Activated T-cell treated with anti-CD3 and anti-CD28 coated beads for 24 hours (primary cell): ENCODE measurements around the gene OR6B1.

Source experiments
- DNase-seq: peaks from one replicate; pipeline ENCODE4 v3.0.0-alpha.2; 2020; ENCODE audit warnings: low read depth

OR6B1 gene

DNA sequence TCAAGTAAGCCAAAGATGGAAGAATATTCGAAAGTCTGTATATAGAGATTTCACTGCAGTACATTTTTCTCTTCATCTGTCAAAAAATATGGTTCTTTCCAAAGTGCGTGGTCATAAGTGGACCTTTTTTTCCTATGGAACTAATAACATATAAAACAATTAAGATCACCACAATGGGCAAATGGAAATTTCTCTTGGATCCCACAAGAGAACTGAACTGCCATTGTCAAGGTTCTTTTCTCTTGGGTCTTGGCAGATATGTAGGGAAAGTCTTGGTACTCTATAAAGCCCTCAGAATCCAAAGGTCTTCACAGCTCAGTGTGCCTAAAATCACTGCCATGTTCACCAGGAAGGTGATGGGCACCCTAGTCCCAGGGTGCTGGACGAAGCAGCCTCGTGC, at the start of gene OR6B1:
Gene OR6B1 (plus strand): TSS at position 301 of the 400 bp plus-strand sequence. CDS start 3,677 bp downstream, outside the sequence.
- DNase-seq = no peak

DNA sequence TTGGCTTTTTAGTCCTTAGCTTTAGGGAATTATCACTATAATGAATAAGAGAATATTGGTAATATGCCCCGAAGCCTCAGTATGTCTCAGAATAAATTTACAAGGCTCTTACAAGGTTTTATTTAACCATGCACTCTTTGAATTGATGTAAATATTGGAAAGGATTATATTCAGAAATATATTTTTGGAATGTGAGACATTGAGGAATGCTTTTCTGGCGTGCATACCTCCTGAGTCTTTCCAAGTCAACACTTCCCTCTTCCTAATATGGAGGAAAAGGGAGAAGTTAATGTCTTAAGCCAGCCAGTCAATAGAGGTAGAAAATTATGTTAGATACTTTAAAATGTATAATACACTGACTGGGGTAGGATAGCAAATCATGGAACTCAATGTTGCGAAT, 46.7 kb upstream of the OR6B1 start:
- no peak for DNase-seq

DNA sequence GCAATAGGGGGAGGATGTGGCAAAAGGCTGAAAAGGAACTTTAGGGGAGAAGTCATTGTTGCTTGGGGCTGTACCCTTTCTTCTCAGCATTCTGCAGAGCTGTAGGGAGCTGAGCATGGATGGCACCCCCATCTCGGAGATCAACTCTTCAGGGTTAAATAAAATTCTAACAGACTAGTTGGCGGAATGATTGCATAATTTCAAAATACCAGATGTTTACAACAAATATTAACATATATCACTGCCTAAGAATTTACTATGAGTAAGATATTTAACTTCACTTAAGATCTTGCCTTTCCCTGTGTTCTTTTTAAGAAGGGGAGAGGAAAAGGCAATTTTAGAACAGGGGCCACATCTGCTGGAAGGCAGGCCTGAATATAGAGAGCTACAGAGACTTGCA, 46.0 kb upstream of the OR6B1 start:
- no peak for DNase-seq

DNA sequence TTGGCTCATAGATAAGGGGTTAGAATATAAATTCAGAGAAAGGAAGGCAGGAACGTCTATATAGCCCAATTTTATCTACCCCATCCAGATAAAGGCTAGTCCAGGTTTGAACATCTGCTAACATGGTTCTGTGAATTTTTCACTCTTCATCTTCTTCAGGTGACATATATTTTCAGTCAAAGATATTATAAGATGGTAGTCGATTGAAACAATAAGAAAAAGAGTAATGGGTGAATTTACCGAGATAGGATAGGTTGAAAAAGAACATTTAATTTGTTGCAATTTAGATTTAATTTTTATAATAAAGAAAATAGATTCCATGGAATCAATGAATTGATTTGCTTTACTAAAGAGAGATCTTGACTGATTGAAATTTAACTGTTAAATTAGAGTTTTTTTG, 45.6 kb upstream of the OR6B1 start, which contains the start of gene OR2F1:
Gene OR2F1 (plus strand): TSS at position 301 of the 400 bp plus-strand sequence. CDS start 5,127 bp downstream, outside the sequence.
- no peak for DNase-seq

DNA sequence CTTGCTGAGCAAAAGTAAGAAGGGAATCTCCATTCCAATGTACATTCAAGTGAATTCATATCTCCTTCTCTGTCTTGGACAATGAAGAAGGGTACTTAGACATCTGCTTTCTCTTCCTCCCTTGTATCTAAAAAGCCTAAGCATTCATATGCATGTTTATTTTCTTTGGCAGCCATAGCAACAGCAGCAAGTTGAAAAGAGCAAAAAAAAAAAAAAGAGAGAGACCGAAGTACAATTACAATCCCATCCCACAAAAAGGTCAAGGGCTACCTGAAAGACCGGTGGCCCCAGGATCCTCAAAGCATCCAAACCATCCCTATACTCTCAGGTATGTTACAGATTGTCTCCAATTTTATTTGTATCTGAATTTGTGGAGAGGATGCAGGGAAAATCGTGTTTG, 41.3 kb upstream of the OR6B1 start:
- no peak for DNase-seq

DNA sequence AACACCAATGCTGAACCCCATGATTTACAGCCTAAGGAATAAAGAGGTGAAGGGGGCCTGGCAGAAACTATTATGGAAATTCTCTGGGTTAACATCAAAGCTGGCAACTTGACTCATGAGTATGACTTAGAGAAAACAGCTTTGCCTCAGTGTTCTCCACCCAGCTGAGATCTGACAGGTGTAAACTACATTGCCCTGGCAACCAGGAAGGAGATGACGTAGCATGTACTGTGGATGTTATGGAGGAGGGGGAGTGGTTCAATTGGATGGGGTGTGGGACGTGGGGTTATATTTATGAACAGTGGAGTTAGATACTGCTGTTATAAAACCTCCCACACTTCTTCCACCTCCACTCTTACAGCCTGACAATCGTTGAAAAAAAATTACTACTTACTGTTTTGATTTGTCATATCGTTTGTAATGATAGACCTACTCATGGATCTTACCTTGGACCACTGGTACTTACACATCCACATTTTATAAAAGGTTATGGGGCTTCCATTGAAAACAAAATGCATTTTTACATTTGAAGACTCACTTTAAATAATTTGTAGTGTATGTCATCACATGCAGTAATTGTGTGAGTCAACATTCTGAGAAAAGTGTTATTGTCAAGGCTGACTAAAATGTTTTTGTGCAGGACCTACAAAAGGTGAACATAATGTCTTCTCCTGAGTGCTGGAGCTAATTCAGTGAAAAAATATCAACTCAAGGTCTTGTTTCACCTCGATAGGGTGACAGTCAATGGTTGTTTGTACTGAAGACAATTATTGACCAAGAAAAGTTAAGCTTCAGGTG, 39.1 kb upstream of the OR6B1 start:
- no peak for DNase-seq

DNA sequence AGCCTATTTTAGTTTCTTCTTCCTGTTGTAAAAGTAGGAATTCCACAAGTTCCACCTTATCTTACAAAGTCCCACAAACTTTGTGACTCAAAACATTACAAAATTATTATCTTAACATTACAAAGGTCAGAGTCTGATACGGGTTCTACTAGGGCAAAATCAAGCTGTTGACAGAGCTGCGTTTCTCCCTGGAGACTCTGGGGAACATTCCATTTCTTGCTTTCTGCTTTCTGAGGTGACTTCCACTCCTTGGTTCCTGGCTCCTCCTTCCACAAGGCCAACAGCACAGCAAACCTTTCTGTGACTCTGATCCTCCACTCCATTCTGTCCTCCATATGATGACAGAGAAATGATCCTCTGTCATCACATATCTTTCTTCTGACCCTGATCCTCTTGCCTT, 34.8 kb upstream of the OR6B1 start:
- DNase-seq = no peak

DNA sequence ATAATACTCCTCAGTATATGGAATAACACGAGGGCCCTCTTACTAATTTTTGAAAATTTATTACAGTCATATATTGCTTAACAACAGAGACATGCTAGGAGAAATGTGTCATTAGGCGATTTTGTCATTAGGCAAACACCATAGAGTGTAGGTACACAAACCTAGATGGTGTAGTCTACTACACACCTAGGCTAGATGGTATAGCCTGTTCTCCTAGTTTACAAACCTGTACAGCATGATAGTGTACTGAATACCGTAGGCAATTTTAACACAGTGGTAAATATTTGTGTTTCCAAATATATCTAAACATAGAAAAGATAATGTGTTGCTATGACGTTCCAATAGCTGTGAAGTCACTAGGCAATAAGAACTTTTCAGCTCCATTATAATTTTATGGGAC, 32.7 kb upstream of the OR6B1 start:
- DNase-seq = no peak

DNA sequence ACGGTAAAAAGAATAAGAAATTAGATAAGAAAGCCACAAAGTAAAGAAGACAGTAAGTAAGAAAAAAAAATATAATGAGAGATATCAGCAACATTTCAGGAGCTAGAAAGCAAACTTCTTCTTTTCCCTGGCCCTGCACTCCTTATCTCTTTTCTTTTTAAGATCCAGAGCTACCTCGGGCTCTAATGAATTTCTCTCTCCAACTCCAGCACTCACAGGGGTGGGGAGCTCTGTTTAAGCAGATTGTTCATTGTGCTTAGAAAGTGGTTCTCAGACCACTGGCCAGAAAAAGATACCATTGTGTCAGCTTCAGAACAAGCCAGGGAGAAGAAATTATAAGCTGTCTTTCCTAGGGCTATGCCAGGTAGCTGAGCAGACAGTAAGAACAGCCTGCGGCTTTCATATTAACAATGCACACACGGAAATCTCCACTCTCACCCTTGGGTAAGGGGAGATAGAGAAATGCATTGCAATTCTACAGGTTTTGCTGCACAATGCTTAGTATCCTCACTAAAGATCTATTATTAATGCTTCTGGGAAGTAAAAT, 26.2 kb upstream of the OR6B1 start:
- no peak for DNase-seq

DNA sequence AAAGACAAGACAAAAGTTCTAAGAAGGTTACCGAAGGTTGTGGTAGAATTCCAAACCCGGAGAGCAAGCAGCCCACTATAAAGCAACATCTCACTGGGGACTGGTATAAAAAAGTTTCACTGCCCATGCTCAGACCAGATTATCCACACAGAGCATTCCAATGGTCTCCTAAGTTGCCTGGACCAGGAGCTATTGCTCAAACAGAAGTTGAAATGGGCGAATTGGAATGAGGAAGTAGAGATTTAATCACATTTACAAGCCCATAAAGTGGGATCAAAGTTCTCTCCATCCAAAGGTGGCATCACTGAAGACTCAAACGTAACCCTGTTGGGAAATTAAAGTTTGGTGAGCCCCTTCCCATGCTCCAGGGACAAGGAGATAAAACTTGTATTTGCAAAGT, 25.7 kb upstream of the OR6B1 start:
- no peak for DNase-seq

DNA sequence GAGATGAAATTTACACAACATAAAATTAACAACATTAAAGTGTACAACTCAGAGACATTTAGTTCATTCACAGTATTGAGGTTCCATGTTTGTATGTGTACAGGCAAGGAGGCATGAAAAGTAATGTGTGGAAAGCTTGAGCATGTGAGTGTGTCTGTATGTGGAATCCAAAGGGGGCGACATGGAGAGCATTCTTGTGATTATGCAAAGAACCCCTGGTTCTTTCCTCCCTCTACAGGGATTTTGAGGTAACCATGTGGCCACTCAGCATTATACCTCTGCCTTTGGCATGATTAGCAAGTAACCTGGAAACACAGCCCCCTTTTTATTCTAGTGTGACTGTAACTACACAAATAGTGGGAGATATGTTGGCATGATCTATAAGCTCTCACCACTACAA, 24.5 kb upstream of the OR6B1 start:
- no peak for DNase-seq

DNA sequence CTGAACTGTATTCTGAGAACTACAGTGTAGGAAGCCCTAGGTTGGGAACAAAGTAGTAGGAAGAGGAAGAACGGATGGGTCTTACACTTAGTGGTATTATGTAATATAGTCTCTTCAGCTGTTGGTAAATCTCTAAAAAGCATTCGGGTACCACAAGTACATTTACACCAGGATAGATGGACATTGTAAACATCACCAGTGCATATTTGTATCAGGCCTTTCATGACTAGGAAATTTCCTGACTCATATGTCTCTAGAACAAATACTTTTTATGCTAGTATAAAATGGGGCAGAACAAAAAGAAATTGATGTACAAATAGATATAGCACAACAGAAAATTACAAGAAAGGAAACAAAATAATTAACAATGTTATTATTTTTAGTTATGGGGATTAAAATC, 21.5 kb upstream of the OR6B1 start:
- DNase-seq = no peak

DNA sequence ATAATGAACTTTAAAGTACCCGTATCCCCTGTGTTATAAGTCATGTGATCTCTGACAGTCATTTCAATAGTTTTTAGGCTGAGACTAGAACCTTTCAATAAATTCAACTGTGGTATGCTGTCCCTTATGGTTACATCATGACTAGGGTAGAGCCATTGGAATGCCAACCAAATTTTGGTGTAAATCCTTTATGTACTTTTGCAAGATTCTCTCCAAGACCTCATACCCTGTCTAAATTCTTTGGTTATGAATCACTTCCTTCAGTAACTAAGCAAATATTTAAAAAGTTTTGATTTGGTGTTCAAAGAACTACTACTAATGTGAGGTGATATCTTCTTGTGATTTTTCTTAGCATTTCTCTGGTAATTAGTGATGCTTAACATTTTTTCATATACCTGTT, 20.8 kb upstream of the OR6B1 start:
- DNase-seq = no peak

DNA sequence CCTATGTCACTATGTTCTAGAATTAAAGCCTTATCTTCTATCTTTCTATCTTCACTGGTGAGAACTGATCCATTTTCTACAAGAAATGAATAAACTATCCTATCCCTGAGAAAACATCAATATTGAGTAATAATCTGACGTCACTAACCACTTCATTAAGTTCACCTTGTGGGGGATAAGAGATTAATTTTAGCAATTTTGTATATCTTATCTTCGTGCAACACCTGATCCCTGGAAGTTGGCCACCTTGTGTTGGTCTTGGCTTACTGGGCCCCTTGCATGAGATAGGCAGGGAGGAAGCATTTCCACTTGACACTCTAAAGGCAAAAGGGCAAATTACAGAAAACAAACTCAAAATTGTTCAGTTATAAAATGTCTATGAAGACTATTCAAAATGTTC, 20.1 kb upstream of the OR6B1 start:
- no peak for DNase-seq

DNA sequence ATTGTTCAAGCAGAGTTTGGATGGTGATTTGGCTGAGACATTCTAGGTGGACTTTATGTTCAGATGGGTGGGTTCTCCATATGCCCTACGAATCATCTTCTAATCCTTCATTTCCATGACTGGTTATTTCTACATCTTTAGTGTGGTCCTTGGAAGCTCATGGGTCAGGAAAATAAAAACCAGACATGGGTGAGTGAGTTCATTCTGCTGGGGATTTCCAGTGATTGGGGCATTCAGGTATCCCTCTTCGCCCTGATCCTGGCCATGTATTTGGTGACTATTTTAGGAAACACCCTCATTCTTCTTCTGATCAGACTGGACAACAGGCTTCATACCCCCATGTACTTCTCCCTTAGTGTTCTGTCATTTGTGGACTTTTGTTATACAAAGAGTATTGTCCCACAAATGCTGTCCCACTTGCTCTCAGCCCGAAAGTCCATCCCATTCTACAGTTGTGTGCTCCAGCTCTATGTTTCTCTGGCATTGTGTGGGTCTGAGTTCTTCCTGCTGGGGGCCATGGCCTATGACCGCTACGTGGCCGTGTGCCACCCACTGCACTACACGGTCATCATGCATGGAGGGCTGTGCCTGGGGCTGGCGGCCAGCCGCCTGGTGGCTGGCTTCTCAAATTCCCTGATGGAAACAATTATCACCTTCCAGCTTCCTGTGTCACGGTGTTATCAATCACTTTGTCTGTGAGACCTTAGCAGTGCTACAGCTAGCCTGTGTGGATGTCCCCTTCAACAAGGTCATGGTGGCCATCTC, 19.2 kb upstream of the OR6B1 start:
- no peak for DNase-seq

DNA sequence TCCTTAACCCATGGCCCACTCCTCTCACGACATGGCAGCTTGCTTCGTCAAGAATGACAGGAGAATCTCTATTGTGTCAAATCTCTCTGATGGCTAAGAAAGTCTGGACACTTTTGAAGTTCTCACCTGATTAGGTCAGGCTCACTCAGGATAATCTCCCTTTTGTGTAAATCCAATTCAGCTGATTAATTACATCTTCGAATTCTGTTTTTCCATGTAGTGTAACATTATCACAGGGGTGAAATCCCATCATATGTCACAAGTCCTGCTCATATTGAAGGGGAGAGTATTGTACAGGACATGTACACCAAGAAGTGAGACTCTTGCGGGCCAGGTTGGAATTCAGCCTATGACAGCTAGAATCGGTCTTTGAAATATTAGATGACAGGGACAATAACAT, 16.2 kb upstream of the OR6B1 start:
- no peak for DNase-seq

DNA sequence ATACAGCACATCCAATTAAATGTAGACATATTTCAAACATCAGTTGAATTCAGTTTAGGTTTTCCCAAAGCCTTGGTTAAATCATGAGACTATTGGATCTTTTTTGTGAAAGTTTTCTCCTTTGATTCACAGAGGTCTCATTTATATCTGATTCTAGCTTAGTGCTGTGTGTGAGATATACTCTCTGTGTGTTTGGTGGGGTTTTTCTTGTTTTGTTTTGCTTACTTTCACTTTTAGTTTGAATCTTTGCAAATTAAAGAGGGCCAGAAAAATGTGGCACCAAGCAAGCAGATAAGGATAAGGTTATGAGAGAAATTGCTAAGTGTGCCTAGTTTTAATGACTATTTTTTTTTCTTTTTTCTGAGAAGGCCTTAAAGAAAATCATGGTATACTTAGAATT, 12.6 kb upstream of the OR6B1 start:
- DNase-seq = no peak

DNA sequence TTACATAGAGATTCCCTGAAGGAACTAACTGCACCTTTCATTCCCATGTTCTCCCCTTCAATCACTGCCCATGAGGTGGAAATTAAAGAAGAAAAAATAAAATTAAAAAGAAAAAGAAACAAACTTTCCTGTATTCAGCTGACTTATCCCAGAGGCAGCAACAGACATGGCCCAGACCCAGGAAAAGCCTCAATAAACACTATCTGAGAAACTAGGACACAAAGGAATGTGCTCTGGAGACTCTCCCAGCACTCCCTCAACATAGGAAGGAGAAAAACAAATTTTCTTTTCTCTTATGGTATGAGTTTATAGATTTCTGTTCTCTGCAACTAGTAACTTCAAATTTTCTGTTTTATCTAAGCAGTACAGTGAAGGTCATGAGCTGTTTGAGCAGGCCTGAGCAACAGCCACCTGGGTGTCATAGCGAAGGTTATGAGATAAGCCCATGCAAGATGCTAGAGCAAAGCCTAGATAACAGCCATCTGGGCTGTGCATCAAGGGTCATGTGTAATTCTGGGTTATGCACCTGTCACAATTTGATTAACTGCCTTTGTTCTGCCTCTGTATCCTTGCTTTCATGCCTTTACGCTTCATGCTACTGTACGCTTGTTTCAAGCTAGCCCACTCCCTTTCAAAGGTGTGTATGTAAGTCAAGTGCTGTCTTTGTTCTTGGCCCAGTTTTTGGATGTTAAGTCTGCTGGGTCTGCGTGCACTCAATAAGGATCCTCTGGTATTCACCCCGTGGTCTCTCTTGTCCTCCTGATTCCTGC, 11.0 kb upstream of the OR6B1 start:
- DNase-seq = no peak

DNA sequence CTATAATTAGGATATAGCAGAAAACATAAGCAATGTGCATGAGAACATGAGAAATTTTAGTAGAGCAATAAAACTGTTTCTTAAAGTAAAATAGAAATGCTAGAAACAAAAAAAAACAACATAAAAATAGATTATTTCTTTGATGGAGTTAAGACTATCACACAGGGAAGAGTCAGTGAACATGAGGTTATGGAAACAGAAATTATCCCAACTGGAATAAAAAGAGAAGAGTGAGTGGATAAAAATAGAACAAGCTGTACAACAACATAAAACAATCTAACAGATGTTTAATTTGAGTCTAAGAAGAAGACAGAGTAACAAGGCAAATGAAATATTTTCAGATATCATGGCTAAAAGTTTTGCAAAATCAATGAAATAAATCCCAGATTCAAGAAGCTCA, 7.5 kb upstream of the OR6B1 start:
- no peak for DNase-seq

DNA sequence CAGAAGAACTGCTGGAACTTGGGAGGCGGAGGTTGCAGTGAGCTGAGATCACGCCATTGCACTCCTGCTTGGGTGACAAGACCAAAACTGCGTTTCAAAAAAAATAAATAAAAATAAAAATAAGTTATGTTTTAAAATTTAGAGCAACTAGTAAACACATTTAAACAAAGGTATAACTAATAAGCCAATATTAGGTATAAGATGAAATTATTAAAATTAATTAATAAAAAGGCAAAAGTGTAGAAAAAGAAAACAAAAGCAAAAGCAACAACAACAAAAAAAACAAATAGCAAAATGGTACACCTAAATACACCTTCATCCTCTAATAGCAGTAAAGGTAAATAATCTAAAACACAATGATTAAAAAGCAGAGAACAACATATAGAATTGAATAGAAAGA, 6.2 kb upstream of the OR6B1 start:
- DNase-seq = no peak

DNA sequence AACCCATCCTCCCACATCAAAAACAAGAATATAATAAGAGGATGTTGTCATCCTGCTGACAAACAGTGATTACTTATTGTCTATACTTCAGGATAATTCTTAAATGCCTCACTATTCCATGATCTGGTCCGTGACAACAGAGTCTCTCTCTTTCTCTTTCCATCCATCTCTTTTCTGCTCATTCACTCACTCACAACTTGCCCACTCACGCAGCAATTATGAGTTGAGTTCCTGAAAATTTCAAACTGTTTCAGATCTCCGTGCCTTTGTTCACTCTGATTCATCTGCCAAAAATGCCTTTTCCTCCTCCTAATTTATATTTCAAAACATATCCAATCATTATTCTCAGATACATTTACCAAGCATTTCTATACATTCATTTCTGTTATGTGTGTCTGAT, 1.4 kb downstream of the OR6B1 start:
- no peak for DNase-seq

DNA sequence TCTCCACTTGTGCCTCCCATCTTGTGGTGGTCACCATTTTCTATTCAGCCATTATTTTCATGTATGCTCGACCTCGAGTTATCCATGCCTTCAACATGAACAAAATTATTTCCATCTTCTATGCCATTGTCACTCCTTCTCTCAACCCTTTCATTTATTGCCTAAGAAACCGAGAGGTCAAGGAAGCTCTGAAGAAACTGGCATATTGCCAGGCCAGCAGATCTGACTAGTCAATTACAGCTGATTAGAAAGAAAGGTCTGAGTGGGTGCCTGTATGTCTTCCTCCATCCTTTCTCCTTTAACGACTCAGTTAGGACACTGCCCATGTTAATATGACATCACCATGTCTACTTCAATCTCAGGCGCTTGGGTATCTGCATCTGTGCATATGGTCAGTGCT, 4.6 kb downstream of the OR6B1 start:
- DNase-seq = no peak
